Smooth muscle cell (in vitro differentiated cells): ENCODE data around the gene NDUFB1. TPM values are rescaled to one million over a fixed set of nuclear protein-coding genes. Genes with fewer than 3 reads are reported as not detected.

Experiments
- DNase-seq: peaks from one replicate; lab custom pipeline; 2025; ENCODE audit not compliant: unreplicated experiment; lab: John Stamatoyannopoulos, UW
- H2AFZ ChIP-seq: fragments of 200-600 bp; sonication (generic); 2 replicates; pipeline ENCODE4 v1.6.0; 2016; ENCODE audit warnings: antibody characterized with exemption, low read depth, mild to moderate bottlenecking
- H3F3A ChIP-seq: fragments of 200-600 bp; sonication (generic); 2 replicates; pipeline ENCODE4 v1.6.0; 2017; ENCODE audit warnings: antibody characterized with exemption, low read depth
- H3K27ac ChIP-seq: fragments of 200-600 bp; sonication (generic); 2 replicates; pipeline ENCODE4 v1.5.1; 2016; ENCODE audit warnings: low read depth, mild to moderate bottlenecking
- H3K27me3 ChIP-seq: fragments of 200-600 bp; sonication (generic); 2 replicates; pipeline ENCODE4 v1.6.1; 2016; ENCODE audit warnings: low read depth, mild to moderate bottlenecking
- H3K36me3 ChIP-seq: fragments of 200-600 bp; sonication (generic); 2 replicates; pipeline ENCODE4 v1.5.1; 2016; ENCODE audit warnings: low read depth
- H3K4me1 ChIP-seq: fragments of 200-600 bp; sonication (generic); 2 replicates; pipeline ENCODE4 v1.5.1; 2016; ENCODE audit warnings: low read depth
- H3K4me2 ChIP-seq: fragments of 200-600 bp; sonication (generic); 2 replicates; pipeline ENCODE4 v1.6.0; 2016; ENCODE audit warnings: mild to moderate bottlenecking
- H3K4me3 ChIP-seq: fragments of 200-600 bp; sonication (generic); 2 replicates; pipeline ENCODE4 v1.5.1; 2016; ENCODE audit warnings: mild to moderate bottlenecking
- H3K79me2 ChIP-seq: fragments of 200-600 bp; sonication (generic); 2 replicates; pipeline ENCODE4 v1.6.0; 2016; ENCODE audit warnings: low read depth, mild to moderate bottlenecking
- H3K9ac ChIP-seq: fragments of 200-600 bp; sonication (generic); 2 replicates; pipeline ENCODE4 v1.6.0; 2016; ENCODE audit warnings: low read depth
- H3K9me3 ChIP-seq: fragments of 200-600 bp; sonication (generic); replicated peaks from 2 replicates; pipeline ENCODE4 v1.5.1; 2016; ENCODE audit warnings: low read depth
- H4K20me1 ChIP-seq: fragments of 200-600 bp; sonication (generic); 2 replicates; pipeline ENCODE4 v1.6.0; 2016; ENCODE audit warnings: low read depth
- CTCF ChIP-seq: fragments of 200-600 bp; sonication (generic); IDR thresholded peaks from 2 replicates; pipeline ENCODE4 v1.5.1; 2017; ENCODE audit warnings: borderline replicate concordance, mild to moderate bottlenecking, antibody characterized with exemption; ENCODE audit not compliant: insufficient read depth, poor library complexity, severe bottlenecking
- WGBS: methylation state at CpG from one replicate; pipeline ENCODE4 v1.1.7; 2016; ENCODE audit warnings: low lambda C conversion rate; 5-methylcytosine and 5-hydroxymethylcytosine counted together
- polyA plus RNA-seq: library from polyadenylated mRNA; unstranded; fragments of >200 nt; fragmentation: Nextera tagmentation; extraction: Ambion mirVana; gene quantifications from 2 replicates; pipeline ENCODE4 v1.2.1, GENCODE V29; 2016
- total RNA-seq: library from RNA; depleted of rRNA; stranded (reverse); fragments of >200 nt; gene quantifications from 2 replicates; pipeline ENCODE4 v1.2.3, GENCODE V29; 2014

Gene NDUFB1
- total and polyA plus RNA-seq, 2 experiments from 2014 or later, result 188 to 467 TPM

- no peak overlapping the region for H3K27ac ChIP-seq
- TF ChIP-seq CTCF, result no peak
- H3F3A ChIP-seq, result no peaks in the 10 kb centered on the region
- no peaks in the 10 kb centered on the region for H3K27me3 ChIP-seq
- H3K36me3 ChIP-seq, result peaks cover 45% of the 10 kb centered on the region
- peaks cover 4% of the 10 kb centered on the region for H3K79me2 ChIP-seq
- no peaks in the 10 kb centered on the region for H3K4me1 ChIP-seq
- no peak for DNase-seq
- H4K20me1 ChIP-seq, result no peaks in the 10 kb centered on the region
- WGBS, result 88% methylated on average over 4 of the region's 4 CpGs
- H2AFZ ChIP-seq, result no peak overlapping the region
- H3K9ac ChIP-seq, result no peak overlapping the region
- H3K9me3 ChIP-seq, result no peaks in the 10 kb centered on the region
- H3K4me3 ChIP-seq, result no peak overlapping the region
- no peak overlapping the region for H3K4me2 ChIP-seq
Observed at GRCh38 chr14:92143309-92143708, 21.8 kb upstream of the NDUFB1 start.

GRCh38 chr14:92135269-92135668 is 13.8 kb upstream of the NDUFB1 start:
- H3K27ac ChIP-seq, result no peak overlapping the region
- peak; percentile 63 for TF ChIP-seq CTCF
- no peak overlapping the region for H3K4me2 ChIP-seq
- H3F3A ChIP-seq, result no peaks in the 10 kb centered on the region
- H3K27me3 ChIP-seq, result no peaks in the 10 kb centered on the region
- no peak overlapping the region for H3K9ac ChIP-seq
- H2AFZ ChIP-seq, result no peak overlapping the region
- H3K79me2 ChIP-seq, result peaks cover 7% of the 10 kb centered on the region
- no peak overlapping the region for H3K4me3 ChIP-seq
- H3K9me3 ChIP-seq, result no peaks in the 10 kb centered on the region
- peaks cover 27% of the 10 kb centered on the region for H3K36me3 ChIP-seq
- no peaks in the 10 kb centered on the region for H4K20me1 ChIP-seq
- no peak for DNase-seq
- no peaks in the 10 kb centered on the region for H3K4me1 ChIP-seq
- 93% methylated on average over 1 of the region's 1 CpG for WGBS

- TF ChIP-seq CTCF, result no peak
- H3K27me3 ChIP-seq, result no peaks in the 10 kb centered on the region
- H3K4me1 ChIP-seq, result no peaks in the 10 kb centered on the region
- no peak overlapping the region for H3K4me3 ChIP-seq
- H2AFZ ChIP-seq, result no peak overlapping the region
- 89% methylated on average over 1 of the region's 1 CpG for WGBS
- no peak overlapping the region for H3K27ac ChIP-seq
- no peaks in the 10 kb centered on the region for H3K9me3 ChIP-seq
- H3K36me3 ChIP-seq, result peaks cover 34% of the 10 kb centered on the region
- no peaks in the 10 kb centered on the region for H3F3A ChIP-seq
- no peak for DNase-seq
- H4K20me1 ChIP-seq, result peaks cover 3% of the 10 kb centered on the region
- peaks cover 7% of the 10 kb centered on the region for H3K79me2 ChIP-seq
- H3K9ac ChIP-seq, result no peak overlapping the region
- H3K4me2 ChIP-seq, result no peak overlapping the region
Observed at GRCh38 chr14:92134456-92134855, 12.9 kb upstream of the NDUFB1 start.

- Histone ChIP-seq H3K27ac (peak overlapping the region; percentile 99), H3K27me3 (no peaks in the 10 kb centered on the region), H3K4me1 (peaks cover 10% of the 10 kb centered on the region), H3K4me2 (peak overlapping the region; percentile 91), H3K36me3 (peaks cover 3% of the 10 kb centered on the region), H3F3A (no peaks in the 10 kb centered on the region), H3K79me2 (peaks cover 46% of the 10 kb centered on the region), H3K4me3 (peak overlapping the region; percentile 99), H4K20me1 (no peaks in the 10 kb centered on the region), H3K9me3 (no peaks in the 10 kb centered on the region), H3K9ac (peak overlapping the region; percentile 100), H2AFZ (peak overlapping the region; percentile 100)
- WGBS, result 46% methylated on average over 9 of the region's 9 CpGs
- no peak for TF ChIP-seq CTCF
- no peak for DNase-seq
Observed at GRCh38 chr14:92122761-92123160, 1.3 kb upstream of the NDUFB1 start.
